Neural progenitor cell (in vitro differentiated cells): ENCODE results near the gene PANK4. TPM values are rescaled to one million over a fixed set of nuclear protein-coding genes. Genes with fewer than 3 reads are reported as not detected.

Source experiments
- DNase-seq: peaks from one replicate; pipeline ENCODE4 v3.0.0-alpha.2; 2016; ENCODE audit warnings: low spot score
- H2AFZ ChIP-seq: fragments of 200-600 bp; sonication (generic); replicated peaks from 2 replicates; pipeline ENCODE4 v1.6.1; 2016; ENCODE audit warnings: antibody characterized with exemption
- H3F3A ChIP-seq: fragments of 200-600 bp; sonication (generic); 2 replicates; pipeline ENCODE4 v1.6.1; 2016; ENCODE audit warnings: antibody characterized with exemption, low read depth
- H3K27ac ChIP-seq: fragments of 200-600 bp; sonication (generic); 2 replicates; pipeline ENCODE4 v1.5.1; 2016; ENCODE audit warnings: mild to moderate bottlenecking
- H3K27me3 ChIP-seq: fragments of 200-600 bp; sonication (generic); 2 replicates; pipeline ENCODE4 v1.6.1; 2016; ENCODE audit warnings: mild to moderate bottlenecking, moderate library complexity
- H3K36me3 ChIP-seq: fragments of 200-600 bp; sonication (generic); 2 replicates; pipeline ENCODE4 v1.5.1; 2016
- H3K4me1 ChIP-seq: fragments of 200-600 bp; sonication (generic); 2 replicates; pipeline ENCODE4 v1.6.1; 2016; ENCODE audit warnings: mixed run types
- H3K4me2 ChIP-seq: fragments of 200-600 bp; sonication (generic); 2 replicates; pipeline ENCODE4 v1.6.1; 2016
- H3K4me3 ChIP-seq: fragments of 200-600 bp; sonication (generic); 2 replicates; pipeline ENCODE4 v1.5.1; 2016
- H3K79me2 ChIP-seq: fragments of 200-600 bp; sonication (generic); 2 replicates; pipeline ENCODE4 v1.6.1; 2016; ENCODE audit warnings: low read depth
- H3K9ac ChIP-seq: fragments of 200-600 bp; sonication (generic); 2 replicates; pipeline ENCODE4 v1.6.1; 2016
- H3K9me3 ChIP-seq: fragments of 200-600 bp; sonication (generic); 2 replicates; pipeline ENCODE4 v1.5.1; 2016; ENCODE audit warnings: low read depth
- H4K20me1 ChIP-seq: fragments of 200-600 bp; sonication (generic); 2 replicates; pipeline ENCODE4 v1.6.1; 2016; ENCODE audit warnings: low read depth
- H3K27ac Mint-ChIP-seq: 3 replicates; pipeline ENCODE4 v1.8.0; 2021; ENCODE audit warnings: mixed read lengths
- H3K27me3 Mint-ChIP-seq: 2 replicates; pipeline ENCODE4 v1.8.0; 2022; ENCODE audit warnings: low read depth, mild to moderate bottlenecking, inconsistent platforms, moderate library complexity, mixed read lengths; ENCODE audit not compliant: insufficient read depth
- H3K36me3 Mint-ChIP-seq: 3 replicates; pipeline ENCODE4 v1.8.0; 2021; ENCODE audit warnings: mixed read lengths
- H3K4me1 Mint-ChIP-seq: 3 replicates; pipeline ENCODE4 v1.8.0; 2021; ENCODE audit warnings: mixed read lengths
- H3K4me3 Mint-ChIP-seq: 3 replicates; pipeline ENCODE4 v1.8.0; 2021; ENCODE audit warnings: mild to moderate bottlenecking, moderate library complexity, mixed read lengths
- H3K9me3 Mint-ChIP-seq: 3 replicates; pipeline ENCODE4 v1.8.0; 2020; ENCODE audit warnings: mixed read lengths
- EZH2 ChIP-seq: fragments of 200-600 bp; sonication (generic); IDR thresholded peaks from 2 replicates; pipeline ENCODE4 v1.6.1; 2017; ENCODE audit warnings: antibody characterized with exemption, mild to moderate bottlenecking, moderate library complexity
- EZH2phosphoT487 ChIP-seq: fragments of 200-600 bp; sonication (generic); IDR thresholded peaks from 2 replicates; pipeline ENCODE4 v1.6.1; 2017; ENCODE audit warnings: antibody characterized with exemption
- total RNA-seq: library from RNA; depleted of rRNA; stranded (reverse); fragments of >200 nt; gene quantifications from 2 replicates; pipeline ENCODE4 v1.2.3, GENCODE V29; 2015; ENCODE audit warnings: low replicate concordance
- TF ChIP-seq, protein P1 (sequence below): fragments of 200-600 bp; sonication (generic); IDR thresholded peaks from 2 replicates; pipeline ENCODE4 v1.5.1; 2017; ENCODE audit warnings: antibody characterized with exemption, mild to moderate bottlenecking

Gene PANK4
- total RNA-seq, 1 donor from 2014 or later, result 30.6 TPM

GRCh38 chr1:2489615-2490014 is 36.8 kb downstream of the PANK4 start:
- H3K4me1 Mint-ChIP-seq, result peaks cover 11% of the 10 kb centered on the region
- no peak overlapping the region for H3K27ac Mint-ChIP-seq
- H3K9me3 Mint-ChIP-seq, result peaks cover 14% of the 10 kb centered on the region
- H3K4me3 Mint-ChIP-seq, result no peak overlapping the region
- Histone ChIP-seq H3K27ac (no peak overlapping the region), H3K27me3 (no peaks in the 10 kb centered on the region), H3K4me3 (no peak overlapping the region), H3K4me1 (no peaks in the 10 kb centered on the region), H4K20me1 (no peaks in the 10 kb centered on the region), H2AFZ (no peak overlapping the region), H3K4me2 (no peak overlapping the region), H3F3A (no peaks in the 10 kb centered on the region), H3K9ac (no peak overlapping the region), H3K9me3 (no peaks in the 10 kb centered on the region), H3K36me3 (no peaks in the 10 kb centered on the region), H3K79me2 (no peaks in the 10 kb centered on the region)
- no peaks in the 10 kb centered on the region for H3K36me3 Mint-ChIP-seq
- TF ChIP-seq EZH2, result no peak
- TF ChIP-seq, protein P1, sequence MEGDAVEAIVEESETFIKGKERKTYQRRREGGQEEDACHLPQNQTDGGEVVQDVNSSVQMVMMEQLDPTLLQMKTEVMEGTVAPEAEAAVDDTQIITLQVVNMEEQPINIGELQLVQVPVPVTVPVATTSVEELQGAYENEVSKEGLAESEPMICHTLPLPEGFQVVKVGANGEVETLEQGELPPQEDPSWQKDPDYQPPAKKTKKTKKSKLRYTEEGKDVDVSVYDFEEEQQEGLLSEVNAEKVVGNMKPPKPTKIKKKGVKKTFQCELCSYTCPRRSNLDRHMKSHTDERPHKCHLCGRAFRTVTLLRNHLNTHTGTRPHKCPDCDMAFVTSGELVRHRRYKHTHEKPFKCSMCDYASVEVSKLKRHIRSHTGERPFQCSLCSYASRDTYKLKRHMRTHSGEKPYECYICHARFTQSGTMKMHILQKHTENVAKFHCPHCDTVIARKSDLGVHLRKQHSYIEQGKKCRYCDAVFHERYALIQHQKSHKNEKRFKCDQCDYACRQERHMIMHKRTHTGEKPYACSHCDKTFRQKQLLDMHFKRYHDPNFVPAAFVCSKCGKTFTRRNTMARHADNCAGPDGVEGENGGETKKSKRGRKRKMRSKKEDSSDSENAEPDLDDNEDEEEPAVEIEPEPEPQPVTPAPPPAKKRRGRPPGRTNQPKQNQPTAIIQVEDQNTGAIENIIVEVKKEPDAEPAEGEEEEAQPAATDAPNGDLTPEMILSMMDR, result no peak
- no peak for TF ChIP-seq EZH2phosphoT487
- peaks cover 5% of the 10 kb centered on the region for H3K27me3 Mint-ChIP-seq
- DNase-seq, result no peak

- DNase-seq, result no peak
- Histone ChIP-seq H3K27me3 (no peaks in the 10 kb centered on the region), H4K20me1 (no peaks in the 10 kb centered on the region), H3K4me3 (no peak overlapping the region), H3K9me3 (no peaks in the 10 kb centered on the region), H3K9ac (no peak overlapping the region), H3K36me3 (no peaks in the 10 kb centered on the region), H3K27ac (no peak overlapping the region), H3K4me1 (no peaks in the 10 kb centered on the region), H3K4me2 (no peak overlapping the region), H3F3A (no peaks in the 10 kb centered on the region), H3K79me2 (no peaks in the 10 kb centered on the region), H2AFZ (no peak overlapping the region)
- H3K36me3 Mint-ChIP-seq, result no peaks in the 10 kb centered on the region
- H3K4me1 Mint-ChIP-seq, result peaks cover 6% of the 10 kb centered on the region
- H3K9me3 Mint-ChIP-seq, result peaks cover 18% of the 10 kb centered on the region
- TF ChIP-seq, protein P1, result no peak
- TF ChIP-seq EZH2phosphoT487 (no peak), EZH2 (no peak)
- H3K27ac Mint-ChIP-seq, result no peak overlapping the region
- H3K27me3 Mint-ChIP-seq, result peaks cover 8% of the 10 kb centered on the region
- no peak overlapping the region for H3K4me3 Mint-ChIP-seq
Measured at GRCh38 chr1:2488688-2489087, 37.7 kb downstream of the PANK4 start.

GRCh38 chr1:2486558-2486957 is 39.8 kb downstream of the PANK4 start:
- H3K27me3 Mint-ChIP-seq, result peaks cover 8% of the 10 kb centered on the region

More at GRCh38 chr1:2486558-2486957, 39.8 kb downstream of the PANK4 start:
- no peaks in the 10 kb centered on the region for H4K20me1 ChIP-seq
- no peak for DNase-seq
- H3K9me3 Mint-ChIP-seq, result peaks cover 18% of the 10 kb centered on the region
- no peaks in the 10 kb centered on the region for H3K9me3 ChIP-seq
- H3K4me3 Mint-ChIP-seq, result no peak overlapping the region
- no peak overlapping the region for H3K4me3 ChIP-seq
- no peaks in the 10 kb centered on the region for H3K4me1 Mint-ChIP-seq
- H3K27ac Mint-ChIP-seq, result no peak overlapping the region
- H3K4me1 ChIP-seq, result no peaks in the 10 kb centered on the region
- no peak overlapping the region for H3K9ac ChIP-seq
- no peaks in the 10 kb centered on the region for H3K27me3 ChIP-seq
- TF ChIP-seq, protein P1, result no peak
- no peak for TF ChIP-seq EZH2
- no peaks in the 10 kb centered on the region for H3F3A ChIP-seq
- H2AFZ ChIP-seq, result no peak overlapping the region
- no peaks in the 10 kb centered on the region for H3K36me3 Mint-ChIP-seq
- no peak overlapping the region for H3K4me2 ChIP-seq
- no peaks in the 10 kb centered on the region for H3K79me2 ChIP-seq
- H3K36me3 ChIP-seq, result no peaks in the 10 kb centered on the region
- H3K27ac ChIP-seq, result no peak overlapping the region
